Nephron (organoid): Measurements from ENCODE around the gene FSCN2.

Experiments
- H3K27ac Mint-ChIP-seq, 3 experiments: 2 replicates each; pipeline ENCODE4 v1.8.0; 2020; ENCODE audit warnings: mixed read lengths in 3 of 3, mild to moderate bottlenecking in 2 of 3, moderate library complexity in 1 of 3
- H3K27me3 Mint-ChIP-seq: 2 replicates; pipeline ENCODE4 v1.8.0; 2021; ENCODE audit warnings: low read depth, mild to moderate bottlenecking, moderate library complexity, mixed read lengths
- H3K36me3 Mint-ChIP-seq: 2 replicates; pipeline ENCODE4 v1.8.0; 2020; ENCODE audit warnings: low read depth, mixed read lengths
- H3K4me1 Mint-ChIP-seq: 2 replicates; pipeline ENCODE4 v1.8.0; 2020; ENCODE audit warnings: mixed read lengths
- H3K4me3 Mint-ChIP-seq, 3 experiments: 2 replicates each; pipeline ENCODE4 v1.8.0; 2020; ENCODE audit warnings: mild to moderate bottlenecking in 3 of 3, mixed read lengths in 3 of 3, moderate library complexity in 2 of 3
- H3K9me3 Mint-ChIP-seq: 2 replicates; pipeline ENCODE4 v1.8.0; 2020; ENCODE audit warnings: mixed read lengths
- TF ChIP-seq, protein P1 (sequence below), 3 experiments: fragments of 200-600 bp; sonication (generic); IDR thresholded peaks; one replicate each; pipeline ENCODE4 v1.5.0; 2021; ENCODE audit warnings: antibody characterized with exemption in 3 of 3; ENCODE audit not compliant: unreplicated experiment in 3 of 3

FSCN2 gene

DNA sequence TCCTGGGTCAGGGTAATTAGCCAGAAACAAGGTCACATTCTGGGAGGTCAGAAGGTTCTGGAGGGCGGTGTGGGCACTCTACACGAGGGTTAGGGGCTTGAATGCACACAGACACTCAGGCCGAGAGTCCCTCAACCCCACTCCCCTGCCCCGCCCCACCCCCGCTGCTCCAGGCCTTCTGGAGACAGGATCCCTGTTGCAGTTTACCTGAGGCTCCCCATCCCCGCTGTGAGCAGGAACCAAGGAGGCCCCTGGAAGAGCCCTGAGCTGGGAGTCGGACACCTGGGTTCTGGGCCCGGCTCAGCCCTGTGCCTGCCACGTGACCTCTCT lies 11.2 kb upstream of the FSCN2 start:
- peaks cover 32% of the 10 kb centered on the region for H3K4me1 Mint-ChIP-seq
- H3K27ac Mint-ChIP-seq, result peak overlapping the region in 2 of 3 experiments; percentile 79 to 96
- peak overlapping the region; percentile 87 to 96 (median 94) for H3K4me3 Mint-ChIP-seq
- H3K27me3 Mint-ChIP-seq, result peaks cover 19% of the 10 kb centered on the region
- TF ChIP-seq, protein P1, sequence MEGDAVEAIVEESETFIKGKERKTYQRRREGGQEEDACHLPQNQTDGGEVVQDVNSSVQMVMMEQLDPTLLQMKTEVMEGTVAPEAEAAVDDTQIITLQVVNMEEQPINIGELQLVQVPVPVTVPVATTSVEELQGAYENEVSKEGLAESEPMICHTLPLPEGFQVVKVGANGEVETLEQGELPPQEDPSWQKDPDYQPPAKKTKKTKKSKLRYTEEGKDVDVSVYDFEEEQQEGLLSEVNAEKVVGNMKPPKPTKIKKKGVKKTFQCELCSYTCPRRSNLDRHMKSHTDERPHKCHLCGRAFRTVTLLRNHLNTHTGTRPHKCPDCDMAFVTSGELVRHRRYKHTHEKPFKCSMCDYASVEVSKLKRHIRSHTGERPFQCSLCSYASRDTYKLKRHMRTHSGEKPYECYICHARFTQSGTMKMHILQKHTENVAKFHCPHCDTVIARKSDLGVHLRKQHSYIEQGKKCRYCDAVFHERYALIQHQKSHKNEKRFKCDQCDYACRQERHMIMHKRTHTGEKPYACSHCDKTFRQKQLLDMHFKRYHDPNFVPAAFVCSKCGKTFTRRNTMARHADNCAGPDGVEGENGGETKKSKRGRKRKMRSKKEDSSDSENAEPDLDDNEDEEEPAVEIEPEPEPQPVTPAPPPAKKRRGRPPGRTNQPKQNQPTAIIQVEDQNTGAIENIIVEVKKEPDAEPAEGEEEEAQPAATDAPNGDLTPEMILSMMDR (IDR thresholded peaks at IDR 0.05; ENCODE audit: unreplicated experiment in 3 of 3), result no peak
- peaks cover 2% of the 10 kb centered on the region for H3K36me3 Mint-ChIP-seq
- no peaks in the 10 kb centered on the region for H3K9me3 Mint-ChIP-seq

DNA sequence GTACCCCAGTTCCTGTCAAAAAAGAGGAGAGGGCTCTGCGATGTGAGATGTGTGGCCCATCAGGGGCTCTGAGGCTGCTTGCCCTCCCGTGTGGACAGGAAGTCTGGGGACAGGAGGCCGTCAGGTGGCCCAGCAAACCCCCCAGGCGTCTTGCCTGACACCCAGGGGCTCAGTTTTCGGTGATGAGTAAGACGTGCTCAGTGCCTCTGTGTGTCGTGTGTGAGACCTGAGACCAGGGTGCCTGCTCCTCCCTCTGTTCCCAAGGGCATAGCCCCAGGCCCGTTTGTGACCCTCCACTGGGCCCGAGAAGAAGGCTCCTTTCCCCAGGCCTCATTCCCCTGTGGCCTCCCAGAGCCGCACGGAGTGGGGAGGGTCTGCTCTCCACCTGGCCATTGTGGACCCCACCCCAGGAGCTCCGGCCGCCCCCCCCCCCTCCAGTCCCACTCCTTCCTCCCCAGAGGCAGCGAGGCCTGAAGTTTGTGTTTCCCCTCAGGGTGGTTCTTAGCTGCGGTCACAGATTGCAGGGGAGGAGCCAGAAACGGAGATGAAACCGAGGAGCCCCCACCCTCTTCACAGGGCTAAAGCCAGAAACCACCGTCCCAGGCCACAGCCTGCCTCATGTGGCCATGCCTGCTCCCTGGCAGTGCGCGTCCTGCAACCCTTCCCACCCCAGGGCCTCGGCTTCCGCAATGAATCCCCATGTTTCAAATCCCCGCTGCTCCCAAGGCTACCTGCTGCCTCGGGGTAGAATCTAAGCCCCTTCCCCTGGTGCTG lies 10.7 kb upstream of the FSCN2 start:
- TF ChIP-seq, protein P1 (IDR thresholded peaks at IDR 0.05; ENCODE audit: unreplicated experiment in 3 of 3), result no peak
- peak overlapping the region; percentile 76 to 82 (median 80) for H3K4me3 Mint-ChIP-seq
- H3K9me3 Mint-ChIP-seq, result no peaks in the 10 kb centered on the region
- no peaks in the 10 kb centered on the region for H3K36me3 Mint-ChIP-seq
- H3K27ac Mint-ChIP-seq, result peak overlapping the region; percentile 51 to 79 (median 71)
- peaks cover 24% of the 10 kb centered on the region for H3K27me3 Mint-ChIP-seq
- peaks cover 35% of the 10 kb centered on the region for H3K4me1 Mint-ChIP-seq

DNA sequence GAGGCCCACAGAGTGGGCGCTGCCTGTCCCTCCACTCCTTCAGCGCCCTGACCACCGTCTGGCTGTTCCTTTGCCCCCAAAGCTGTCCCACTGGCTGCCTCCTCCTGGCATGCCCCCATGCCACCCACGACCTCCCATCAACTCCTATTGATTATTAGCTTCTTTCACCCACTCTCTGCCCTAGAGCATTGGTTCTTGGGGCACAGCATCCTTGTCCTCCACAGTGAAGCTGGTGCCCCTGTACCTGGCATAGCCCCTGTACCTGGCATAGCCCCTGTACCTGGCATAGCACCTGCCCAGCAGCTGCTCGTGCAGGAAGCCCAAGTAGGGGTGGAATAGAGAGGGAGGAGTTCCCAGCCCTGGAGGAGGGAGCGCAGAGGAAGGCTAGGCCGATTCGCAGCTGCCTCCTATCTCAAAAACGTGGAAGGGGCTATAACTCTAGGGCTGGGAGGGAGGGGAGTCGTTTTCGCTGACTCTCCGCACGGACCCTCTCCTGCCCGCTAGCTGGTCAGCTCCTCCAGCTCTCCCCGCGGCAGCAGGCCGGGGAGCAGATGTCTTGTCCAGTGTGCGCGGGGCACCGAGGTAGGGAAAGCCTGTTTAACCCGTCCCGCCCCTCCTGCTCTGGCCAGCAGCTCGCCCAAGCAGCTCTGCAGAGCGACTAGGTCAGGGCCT lies 9.9 kb upstream of the FSCN2 start:
- H3K27ac Mint-ChIP-seq, result peak overlapping the region; percentile 51 to 79 (median 71)
- H3K4me3 Mint-ChIP-seq, result peak overlapping the region; percentile 76 to 82 (median 80)
- peaks cover 42% of the 10 kb centered on the region for H3K4me1 Mint-ChIP-seq
- H3K9me3 Mint-ChIP-seq, result no peaks in the 10 kb centered on the region
- TF ChIP-seq, protein P1 (IDR thresholded peaks at IDR 0.05; ENCODE audit: unreplicated experiment in 3 of 3), result no peak
- H3K27me3 Mint-ChIP-seq, result peaks cover 26% of the 10 kb centered on the region
- no peaks in the 10 kb centered on the region for H3K36me3 Mint-ChIP-seq

DNA sequence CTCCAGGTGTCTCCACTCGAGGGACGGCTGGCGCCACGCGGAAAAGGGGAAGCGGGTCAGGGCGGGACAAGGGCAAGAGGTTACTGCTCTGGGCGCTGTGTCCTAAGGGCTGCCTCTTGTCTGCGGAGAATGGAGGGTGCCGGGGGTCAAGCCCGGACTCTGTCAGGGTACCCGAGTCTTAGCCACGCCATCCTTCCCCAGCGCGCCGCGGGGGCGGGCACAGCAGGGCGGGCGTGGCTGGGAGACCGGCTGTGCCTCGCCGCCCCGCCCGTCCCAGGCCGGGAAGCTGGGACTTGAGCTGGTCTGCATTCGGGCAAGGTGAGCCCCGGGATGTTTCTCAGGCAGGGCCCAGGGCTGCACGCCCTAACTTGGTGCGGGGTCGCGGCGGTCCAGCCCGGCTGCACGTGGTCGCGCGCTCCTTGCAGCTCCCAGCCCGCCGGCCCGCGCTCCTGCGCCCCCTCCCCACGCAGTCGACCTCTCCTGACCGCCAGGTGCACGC lies 9.3 kb upstream of the FSCN2 start:
- no peaks in the 10 kb centered on the region for H3K9me3 Mint-ChIP-seq
- H3K27me3 Mint-ChIP-seq, result peaks cover 28% of the 10 kb centered on the region
- H3K36me3 Mint-ChIP-seq, result no peaks in the 10 kb centered on the region
- TF ChIP-seq, protein P1 (IDR thresholded peaks at IDR 0.05; ENCODE audit: unreplicated experiment in 3 of 3), result no peak
- H3K4me3 Mint-ChIP-seq, result peak overlapping the region; percentile 76 to 82 (median 80)
- peaks cover 45% of the 10 kb centered on the region for H3K4me1 Mint-ChIP-seq
- peak overlapping the region in 1 of 3 experiments; percentile 71 for H3K27ac Mint-ChIP-seq

DNA sequence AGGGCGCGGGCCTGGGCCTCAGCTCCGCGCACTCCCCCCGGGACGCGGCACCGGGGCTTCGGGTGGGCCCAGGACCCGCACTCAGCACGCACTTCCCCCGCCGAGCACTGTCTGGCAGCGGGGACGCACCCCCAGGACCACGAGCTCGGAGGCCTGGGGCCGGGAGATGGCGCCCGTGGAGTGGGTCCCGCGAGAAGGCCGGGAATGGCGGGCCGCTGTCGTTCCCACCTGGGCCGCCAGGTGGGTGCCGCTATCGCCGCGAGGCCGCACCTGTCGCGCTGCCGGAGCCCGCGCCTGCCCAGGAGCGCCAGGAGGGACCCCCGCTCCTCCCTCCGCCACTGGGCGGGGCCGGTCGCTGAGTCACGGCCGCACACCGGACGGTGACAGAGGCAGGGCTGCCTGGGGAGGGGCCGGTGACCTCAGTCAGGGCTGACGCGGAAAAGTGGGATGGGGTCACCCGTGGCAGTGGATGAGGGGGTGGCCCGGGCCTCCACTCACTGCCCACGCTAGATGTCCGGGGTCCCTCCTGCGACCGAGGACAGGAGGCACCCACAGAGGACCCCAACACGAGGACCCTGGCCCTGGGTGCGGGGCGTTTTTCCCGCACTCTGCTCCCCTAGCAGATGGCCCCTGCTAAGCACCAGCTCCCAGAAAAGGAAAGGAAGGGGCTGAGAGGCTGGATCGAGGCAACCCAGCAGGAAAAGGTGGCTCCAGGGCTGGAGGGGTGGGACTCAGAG lies 8.7 kb upstream of the FSCN2 start:
- TF ChIP-seq, protein P1 (IDR thresholded peaks at IDR 0.05; ENCODE audit: unreplicated experiment in 3 of 3), result peak; percentile 53 to 58 (median 57)
- Mint-ChIP-seq H3K9me3 (no peaks in the 10 kb centered on the region), H3K27ac (no peak overlapping the region), H3K27me3 (peaks cover 28% of the 10 kb centered on the region), H3K4me3 (peak overlapping the region in 1 of 3 experiments; percentile 13), H3K4me1 (peaks cover 45% of the 10 kb centered on the region), H3K36me3 (no peaks in the 10 kb centered on the region)
